DND-41 (cell line): ENCODE data around the gene PRKCZ.

Experiments used
- ATAC-seq: fragments of 200-7000 bp; cut with Tn5 transposase; 3 replicates; pipeline ENCODE4 v1.9.1; 2021; ENCODE audit warnings: low read depth; ENCODE audit not compliant: insufficient read depth
- DNase-seq: peaks from one replicate; pipeline ENCODE4 v3.0.0-alpha.2; 2020
- H2AFZ ChIP-seq: 2 replicates; pipeline ENCODE4 v1.6.0; 2012; ENCODE audit warnings: low read depth, low read length
- H3K27ac ChIP-seq: 2 replicates; pipeline ENCODE4 v1.5.1; 2012; ENCODE audit warnings: low read length, inconsistent platforms
- H3K27me3 ChIP-seq: fragments of 200-600 bp; sonication (generic); 2 replicates; pipeline ENCODE4 v1.6.0; 2012; ENCODE audit warnings: low read length, mild to moderate bottlenecking, inconsistent platforms; ENCODE audit not compliant: insufficient read depth, poor library complexity
- H3K36me3 ChIP-seq: 2 replicates; pipeline ENCODE4 v1.5.1; 2012; ENCODE audit warnings: low read length, inconsistent platforms; ENCODE audit not compliant: insufficient read depth
- H3K4me1 ChIP-seq: 2 replicates; pipeline ENCODE4 v1.5.1; 2012; ENCODE audit warnings: mild to moderate bottlenecking, low read length; ENCODE audit not compliant: insufficient read depth
- H3K4me2 ChIP-seq: 2 replicates; pipeline ENCODE4 v1.6.0; 2012; ENCODE audit warnings: mild to moderate bottlenecking, moderate library complexity, low read length, inconsistent platforms; ENCODE audit not compliant: insufficient read depth
- H3K4me3 ChIP-seq, 2 experiments: fragments of 200-600 bp in 1 of 2; shearing (Covaris generic) in 1 of 2; 2 replicates each; pipeline ENCODE4 v1.5.1; 2012 to 2016; ENCODE audit warnings: inconsistent platforms in 2 of 2, low read length in 2 of 2, mild to moderate bottlenecking in 2 of 2, low read depth in 1 of 2, moderate library complexity in 1 of 2
- H3K79me2 ChIP-seq: 2 replicates; pipeline ENCODE4 v1.6.0; 2012; ENCODE audit warnings: low read length, inconsistent platforms; ENCODE audit not compliant: insufficient read depth
- H3K9ac ChIP-seq: 2 replicates; pipeline ENCODE4 v1.6.0; 2012; ENCODE audit warnings: low read depth, mild to moderate bottlenecking, inconsistent platforms, low read length, moderate library complexity
- H3K9me3 ChIP-seq: 2 replicates; pipeline ENCODE4 v1.5.1; 2012; ENCODE audit warnings: low read length, moderate library complexity, mild to moderate bottlenecking, inconsistent platforms; ENCODE audit not compliant: insufficient read depth, severe bottlenecking
- H4K20me1 ChIP-seq: 2 replicates; pipeline ENCODE4 v1.6.0; 2012; ENCODE audit warnings: low read length; ENCODE audit not compliant: insufficient read depth
- EZH2 ChIP-seq: IDR thresholded peaks from 3 replicates; pipeline ENCODE4 v1.6.1; 2012; ENCODE audit warnings: borderline replicate concordance, low read depth, mild to moderate bottlenecking, moderate library complexity, low read length, inconsistent platforms; ENCODE audit not compliant: severe bottlenecking
- TF ChIP-seq, protein P1 (sequence below): IDR thresholded peaks from 2 replicates; pipeline ENCODE4 v1.5.1; 2012; ENCODE audit warnings: borderline replicate concordance, low read length, moderate library complexity, mild to moderate bottlenecking; ENCODE audit not compliant: poor library complexity, severe bottlenecking; ENCODE audit errors: extremely low read depth

Gene PRKCZ

GRCh38 chr1:2047749-2048729, 2.2 kb upstream of the PRKCZ start:
- no peak overlapping the region for H3K27ac ChIP-seq
- H3K9me3 ChIP-seq: no peaks in the 10 kb centered on the region
- H3K79me2 ChIP-seq: no peaks in the 10 kb centered on the region
- H4K20me1 ChIP-seq: no peaks in the 10 kb centered on the region; the same call in 1 of the 2 replicates
- no peak overlapping the region for H2AFZ ChIP-seq
- no peak overlapping the region for H3K9ac ChIP-seq
- DNase-seq (no peak), ATAC-seq (no peak)
- no peaks in the 10 kb centered on the region for H3K36me3 ChIP-seq
- no peak overlapping the region for H3K4me2 ChIP-seq
- no peak overlapping the region for H3K4me3 ChIP-seq
- no peaks in the 10 kb centered on the region for H3K4me1 ChIP-seq
- TF ChIP-seq, protein P1, sequence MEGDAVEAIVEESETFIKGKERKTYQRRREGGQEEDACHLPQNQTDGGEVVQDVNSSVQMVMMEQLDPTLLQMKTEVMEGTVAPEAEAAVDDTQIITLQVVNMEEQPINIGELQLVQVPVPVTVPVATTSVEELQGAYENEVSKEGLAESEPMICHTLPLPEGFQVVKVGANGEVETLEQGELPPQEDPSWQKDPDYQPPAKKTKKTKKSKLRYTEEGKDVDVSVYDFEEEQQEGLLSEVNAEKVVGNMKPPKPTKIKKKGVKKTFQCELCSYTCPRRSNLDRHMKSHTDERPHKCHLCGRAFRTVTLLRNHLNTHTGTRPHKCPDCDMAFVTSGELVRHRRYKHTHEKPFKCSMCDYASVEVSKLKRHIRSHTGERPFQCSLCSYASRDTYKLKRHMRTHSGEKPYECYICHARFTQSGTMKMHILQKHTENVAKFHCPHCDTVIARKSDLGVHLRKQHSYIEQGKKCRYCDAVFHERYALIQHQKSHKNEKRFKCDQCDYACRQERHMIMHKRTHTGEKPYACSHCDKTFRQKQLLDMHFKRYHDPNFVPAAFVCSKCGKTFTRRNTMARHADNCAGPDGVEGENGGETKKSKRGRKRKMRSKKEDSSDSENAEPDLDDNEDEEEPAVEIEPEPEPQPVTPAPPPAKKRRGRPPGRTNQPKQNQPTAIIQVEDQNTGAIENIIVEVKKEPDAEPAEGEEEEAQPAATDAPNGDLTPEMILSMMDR: no peak
- TF ChIP-seq EZH2: no peak
- H3K27me3 ChIP-seq: no peaks in the 10 kb centered on the region

DNA sequence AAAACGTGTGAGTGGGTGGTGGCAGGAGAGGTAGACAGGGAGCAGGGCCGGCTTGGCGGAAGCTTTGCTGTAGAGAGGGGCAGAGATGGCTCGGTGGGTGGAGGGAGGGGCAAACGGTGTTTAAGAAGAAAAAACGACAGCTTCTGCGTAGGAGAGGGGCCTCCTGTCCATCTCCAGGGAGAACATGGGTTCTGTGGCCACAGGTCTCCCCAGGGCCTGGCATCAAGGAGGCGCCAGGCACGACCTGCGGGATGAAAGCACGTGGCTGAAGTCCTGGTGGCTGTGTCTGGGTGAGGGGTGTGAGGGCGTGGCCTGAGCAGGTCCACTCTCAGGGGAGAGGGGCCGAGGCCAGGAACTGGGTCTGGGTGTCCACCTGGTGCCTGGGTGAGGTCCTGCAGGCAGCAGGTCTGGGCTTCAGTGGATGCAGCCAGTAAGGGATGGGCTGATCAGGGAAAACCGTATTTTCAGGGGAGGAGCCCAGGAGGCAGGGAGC, 940 bp upstream of the PRKCZ start:
- H3K4me1 ChIP-seq: no peaks in the 10 kb centered on the region
- H2AFZ ChIP-seq: no peak overlapping the region
- DNase-seq: no peak
- ATAC-seq: no peak
- no peak overlapping the region for H3K4me3 ChIP-seq
- H3K27me3 ChIP-seq: no peaks in the 10 kb centered on the region
- no peaks in the 10 kb centered on the region for H3K79me2 ChIP-seq
- no peak overlapping the region for H3K27ac ChIP-seq
- TF ChIP-seq EZH2: no peak
- TF ChIP-seq, protein P1: no peak
- no peak overlapping the region for H3K9ac ChIP-seq
- no peaks in the 10 kb centered on the region; the same call in 1 of the 2 replicates for H4K20me1 ChIP-seq
- H3K4me2 ChIP-seq: no peak overlapping the region
- no peaks in the 10 kb centered on the region for H3K9me3 ChIP-seq
- no peaks in the 10 kb centered on the region for H3K36me3 ChIP-seq

- no peak for DNase-seq
- no peak for TF ChIP-seq EZH2
- TF ChIP-seq, protein P1: no peak
- H3K9me3 ChIP-seq: no peaks in the 10 kb centered on the region
- no peak overlapping the region for H3K9ac ChIP-seq
- H3K79me2 ChIP-seq: no peaks in the 10 kb centered on the region
- no peaks in the 10 kb centered on the region for H3K27me3 ChIP-seq
- H3K4me2 ChIP-seq: no peak overlapping the region
- no peak overlapping the region for H3K27ac ChIP-seq
- H2AFZ ChIP-seq: no peak overlapping the region
- H4K20me1 ChIP-seq: no peaks in the 10 kb centered on the region; the same call in 1 of the 2 replicates
- no peak overlapping the region for H3K4me3 ChIP-seq
- H3K36me3 ChIP-seq: no peaks in the 10 kb centered on the region
- no peaks in the 10 kb centered on the region for H3K4me1 ChIP-seq
- ATAC-seq: no peak
Observed at GRCh38 chr1:2050461-2050792, 216 bp downstream of the PRKCZ start.
